DMS53 treated with DMSO at 0.1 percent for 48 hours (cell line): ENCODE measurements around the gene FAM124A.
A peak's percentile ranks its signal among the peaks of the same experiment; 100 is the strongest.

ENCODE experiments used
- DNase-seq: peaks from one replicate; lab custom pipeline; 2025; ENCODE audit not compliant: unreplicated experiment; lab: John Stamatoyannopoulos, UW

FAM124A gene

GRCh38 chr13:51222037-51222685, at the start of gene FAM124A:
FAM124A (plus strand) TSS chr13:51222398; CDS start chr13:51222502, 104 bp downstream.
- DNase-seq: peak; percentile 37

- no peak for DNase-seq
Observed at GRCh38 chr13:51175021-51175420, 47.2 kb upstream of the FAM124A start.

GRCh38 chr13:51175639-51176038, 46.6 kb upstream of the FAM124A start:
- DNase-seq: no peak

- DNase-seq: no peak
Observed at GRCh38 chr13:51177188-51177587, 45.0 kb upstream of the FAM124A start.

- no peak for DNase-seq
Observed at GRCh38 chr13:51178456-51179074, 43.6 kb upstream of the FAM124A start.

- DNase-seq: no peak
Observed at GRCh38 chr13:51179432-51179971, 42.7 kb upstream of the FAM124A start.

- DNase-seq: no peak
Observed at GRCh38 chr13:51180853-51181511, 41.2 kb upstream of the FAM124A start.

GRCh38 chr13:51181786-51182383, 40.3 kb upstream of the FAM124A start:
- no peak for DNase-seq

GRCh38 chr13:51191743-51192142, 30.5 kb upstream of the FAM124A start:
- DNase-seq: no peak

GRCh38 chr13:51192348-51192747, 29.9 kb upstream of the FAM124A start:
- no peak for DNase-seq

GRCh38 chr13:51193387-51193786, 28.8 kb upstream of the FAM124A start:
- DNase-seq: no peak

GRCh38 chr13:51194942-51195341, 27.3 kb upstream of the FAM124A start:
- DNase-seq: no peak

GRCh38 chr13:51201886-51202285, 20.3 kb upstream of the FAM124A start:
- no peak for DNase-seq

GRCh38 chr13:51202477-51203046, 19.6 kb upstream of the FAM124A start:
- DNase-seq: no peak

GRCh38 chr13:51206584-51206983, 15.6 kb upstream of the FAM124A start:
- no peak for DNase-seq

GRCh38 chr13:51207881-51208280, 14.3 kb upstream of the FAM124A start:
- DNase-seq: no peak

- DNase-seq: no peak
Observed at GRCh38 chr13:51208716-51209115, 13.5 kb upstream of the FAM124A start.

- no peak for DNase-seq
Observed at GRCh38 chr13:51211910-51212309, 10.3 kb upstream of the FAM124A start.

GRCh38 chr13:51212758-51213157, 9.4 kb upstream of the FAM124A start:
- DNase-seq: no peak

- no peak for DNase-seq
Observed at GRCh38 chr13:51213173-51213728, 8.9 kb upstream of the FAM124A start.

GRCh38 chr13:51218626-51219025, 3.6 kb upstream of the FAM124A start:
- no peak for DNase-seq
